Neutrophil (primary cell): ENCODE results near the gene MRAP.

Source experiments
- H3K27ac ChIP-seq: fragments of 200-600 bp; sonication (generic); 2 replicates; pipeline ENCODE4 v1.5.1; 2016; ENCODE audit warnings: mild to moderate bottlenecking, moderate library complexity
- H3K27me3 ChIP-seq: fragments of 200-600 bp; sonication (generic); 2 replicates; pipeline ENCODE4 v1.6.0; 2016; ENCODE audit warnings: mild to moderate bottlenecking
- H3K36me3 ChIP-seq: fragments of 200-600 bp; sonication (generic); 2 replicates; pipeline ENCODE4 v1.5.1; 2017
- H3K4me1 ChIP-seq, 2 experiments: fragments of 200-600 bp in 1 of 2; sonication (generic) in 1 of 2; 1 replicate in 1 of 2; 2 replicates in 1 of 2; pipeline versions ENCODE4 v1.5.1 to v1.6.1; 2013 to 2016; ENCODE audit warnings: low read depth in 1 of 2, low read length in 1 of 2, mild to moderate bottlenecking in 1 of 2, moderate library complexity in 1 of 2; ENCODE audit not compliant: control insufficient read depth in 1 of 2, insufficient read depth in 1 of 2
- H3K4me3 ChIP-seq, 2 experiments: fragments of 200-600 bp in 1 of 2; sonication (generic) in 1 of 2; 1 replicate in 1 of 2; 2 replicates in 1 of 2; pipeline ENCODE4 v1.5.1; 2013 to 2016; ENCODE audit warnings: low read depth in 1 of 2, low read length in 1 of 2, mild to moderate bottlenecking in 1 of 2, moderate library complexity in 1 of 2
- H3K9me3 ChIP-seq: fragments of 200-600 bp; sonication (generic); 2 replicates; pipeline ENCODE4 v1.5.1; 2016
- TF ChIP-seq, protein P1 (sequence below): fragments of 200-600 bp; sonication (generic); IDR thresholded peaks from 2 replicates; pipeline ENCODE4 v1.5.1; 2016; ENCODE audit warnings: antibody characterized with exemption

The MRAP gene

DNA sequence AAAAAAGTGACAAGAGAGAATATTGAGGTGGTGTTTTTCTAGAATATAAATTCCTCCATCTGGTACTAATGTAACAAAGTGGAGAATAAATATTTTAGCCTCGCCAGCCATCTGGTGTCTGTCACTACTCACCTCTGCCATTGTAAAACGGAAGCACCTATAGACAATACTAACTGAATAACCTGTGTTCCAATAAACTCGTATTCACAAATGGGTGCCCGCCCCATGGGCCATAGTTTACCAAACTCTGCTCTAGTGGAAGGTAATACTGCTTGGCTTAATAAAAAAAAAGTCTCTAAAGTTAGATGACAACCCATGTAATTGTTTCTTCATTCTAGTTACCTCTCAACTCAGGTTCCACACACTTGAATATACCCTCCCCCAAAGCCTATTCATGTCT lies 27.9 kb upstream of the MRAP start:
- H3K36me3 ChIP-seq, result peaks cover 53% of the 10 kb centered on the region
- H3K4me1 ChIP-seq, result no peaks in the 10 kb centered on the region
- TF ChIP-seq, protein P1, sequence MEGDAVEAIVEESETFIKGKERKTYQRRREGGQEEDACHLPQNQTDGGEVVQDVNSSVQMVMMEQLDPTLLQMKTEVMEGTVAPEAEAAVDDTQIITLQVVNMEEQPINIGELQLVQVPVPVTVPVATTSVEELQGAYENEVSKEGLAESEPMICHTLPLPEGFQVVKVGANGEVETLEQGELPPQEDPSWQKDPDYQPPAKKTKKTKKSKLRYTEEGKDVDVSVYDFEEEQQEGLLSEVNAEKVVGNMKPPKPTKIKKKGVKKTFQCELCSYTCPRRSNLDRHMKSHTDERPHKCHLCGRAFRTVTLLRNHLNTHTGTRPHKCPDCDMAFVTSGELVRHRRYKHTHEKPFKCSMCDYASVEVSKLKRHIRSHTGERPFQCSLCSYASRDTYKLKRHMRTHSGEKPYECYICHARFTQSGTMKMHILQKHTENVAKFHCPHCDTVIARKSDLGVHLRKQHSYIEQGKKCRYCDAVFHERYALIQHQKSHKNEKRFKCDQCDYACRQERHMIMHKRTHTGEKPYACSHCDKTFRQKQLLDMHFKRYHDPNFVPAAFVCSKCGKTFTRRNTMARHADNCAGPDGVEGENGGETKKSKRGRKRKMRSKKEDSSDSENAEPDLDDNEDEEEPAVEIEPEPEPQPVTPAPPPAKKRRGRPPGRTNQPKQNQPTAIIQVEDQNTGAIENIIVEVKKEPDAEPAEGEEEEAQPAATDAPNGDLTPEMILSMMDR, result no peak

DNA sequence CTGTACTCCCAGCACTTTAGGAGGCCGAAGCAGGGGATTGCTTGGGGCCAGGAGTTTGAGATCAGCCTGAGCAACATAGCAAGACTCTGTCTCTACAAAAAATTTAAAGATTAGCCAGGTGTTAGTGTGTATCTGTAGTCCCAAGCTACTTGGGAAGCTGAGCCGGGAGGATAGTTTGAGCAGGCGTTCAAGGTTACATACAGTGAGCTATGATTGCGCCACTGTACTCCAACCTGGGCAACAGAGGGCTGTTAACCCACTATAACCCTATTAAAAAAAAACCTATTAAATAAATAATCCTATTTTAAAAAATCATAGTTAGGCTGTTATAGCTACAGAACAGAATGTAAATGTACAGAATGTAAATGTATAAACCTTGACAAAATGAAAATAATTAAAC lies 22.0 kb upstream of the MRAP start:
- H3K4me3 ChIP-seq, result no peak overlapping the region
- peaks cover 19% of the 10 kb centered on the region for H3K36me3 ChIP-seq
- no peak overlapping the region for H3K27ac ChIP-seq
- H3K27me3 ChIP-seq, result no peaks in the 10 kb centered on the region
- peaks cover 14 to 16% of the 10 kb centered on the region in 2 experiments for H3K4me1 ChIP-seq
- H3K9me3 ChIP-seq, result no peaks in the 10 kb centered on the region
- TF ChIP-seq, protein P1, result no peak

More for the DNA sequence above, 27.9 kb upstream of the MRAP start:
- Histone ChIP-seq H3K9me3 (no peaks in the 10 kb centered on the region), H3K27ac (no peak overlapping the region), H3K27me3 (no peaks in the 10 kb centered on the region), H3K4me3 (no peak overlapping the region)

DNA sequence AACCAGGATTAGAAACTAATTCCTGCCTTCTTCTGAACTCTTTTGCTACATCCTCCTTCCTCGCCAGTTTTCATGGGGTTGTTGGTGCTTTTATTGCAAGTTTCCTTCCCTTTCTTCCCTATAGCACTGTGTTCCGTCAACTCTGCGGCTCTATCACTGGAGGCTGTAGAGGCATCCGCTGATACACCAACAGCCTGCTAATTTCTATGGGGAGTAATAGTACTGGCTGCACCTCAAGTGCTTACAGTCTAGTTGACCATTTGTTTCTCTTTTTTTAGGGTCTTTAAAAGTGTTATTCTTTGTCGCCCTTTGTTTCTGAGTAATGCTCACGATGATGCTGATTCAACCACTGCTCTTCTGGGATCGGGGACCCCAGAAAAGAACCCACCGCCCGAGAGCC lies 20.6 kb upstream of the MRAP start:
- peaks cover 14 to 16% of the 10 kb centered on the region in 2 experiments for H3K4me1 ChIP-seq
- H3K36me3 ChIP-seq, result peaks cover 8% of the 10 kb centered on the region
- H3K27me3 ChIP-seq, result no peaks in the 10 kb centered on the region
- H3K27ac ChIP-seq, result peak overlapping the region; percentile 62
- peaks cover 4% of the 10 kb centered on the region for H3K9me3 ChIP-seq
- TF ChIP-seq, protein P1, result no peak
- peak overlapping the region; percentile 81 to 82 for H3K4me3 ChIP-seq

DNA sequence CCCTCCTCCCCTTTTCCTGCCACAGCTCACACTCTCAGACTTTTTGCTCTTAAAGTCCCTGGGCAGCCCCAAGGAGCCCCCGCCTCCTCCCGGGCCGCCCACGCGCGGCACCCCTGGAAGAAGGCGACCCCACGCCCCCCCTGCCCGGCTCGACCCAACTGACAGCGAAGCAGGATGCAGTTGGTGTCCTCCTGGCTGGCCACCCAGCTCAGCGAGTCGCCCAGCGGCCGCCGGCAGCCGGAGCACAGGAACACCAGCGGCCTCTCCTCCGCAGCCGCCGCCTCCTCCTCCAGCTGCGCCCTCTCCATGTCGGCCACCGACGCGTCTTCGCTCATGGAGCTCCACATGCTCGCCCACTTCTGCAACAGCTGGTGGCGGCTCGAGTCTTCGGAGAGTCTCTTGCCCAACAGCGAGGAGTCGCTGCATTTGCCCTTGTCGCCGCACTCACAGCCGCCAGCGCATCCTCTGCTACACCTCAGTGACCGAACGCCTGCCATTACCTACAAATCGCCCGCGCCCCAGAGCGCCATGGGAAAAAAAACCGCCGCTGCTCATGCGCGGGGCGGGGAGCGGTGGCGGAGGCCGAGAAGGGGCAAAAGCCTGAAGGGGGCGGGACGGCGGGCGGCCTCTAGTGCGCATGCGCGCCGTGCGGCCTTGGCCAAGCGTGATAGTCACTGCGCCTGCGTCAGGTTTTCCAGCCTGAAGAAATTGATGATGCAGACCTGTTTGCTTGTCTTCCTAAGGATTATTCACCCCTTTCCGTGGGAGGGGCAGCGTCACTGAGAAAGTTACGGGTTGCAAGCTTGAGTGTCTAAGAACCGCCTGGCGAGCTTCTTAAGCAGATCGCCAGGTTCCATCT lies 19.9 kb upstream of the MRAP start, which contains the start of gene MIS18A:
TSS of gene MIS18A (minus strand) at position 532 of the 859 bp plus-strand sequence. CDS start at position 497, 35 bp downstream.
- peaks cover 1% of the 10 kb centered on the region for H3K36me3 ChIP-seq
- H3K27ac ChIP-seq, result peak within 1 kb of the TSS; percentile 62
- peaks cover 14 to 16% of the 10 kb centered on the region in 2 experiments for H3K4me1 ChIP-seq
- TF ChIP-seq, protein P1, result peak; percentile 28
- no peaks in the 10 kb centered on the region for H3K27me3 ChIP-seq
- H3K4me3 ChIP-seq, result peak within 1 kb of the TSS; percentile 81 to 82
- peaks cover 8% of the 10 kb centered on the region for H3K9me3 ChIP-seq

DNA sequence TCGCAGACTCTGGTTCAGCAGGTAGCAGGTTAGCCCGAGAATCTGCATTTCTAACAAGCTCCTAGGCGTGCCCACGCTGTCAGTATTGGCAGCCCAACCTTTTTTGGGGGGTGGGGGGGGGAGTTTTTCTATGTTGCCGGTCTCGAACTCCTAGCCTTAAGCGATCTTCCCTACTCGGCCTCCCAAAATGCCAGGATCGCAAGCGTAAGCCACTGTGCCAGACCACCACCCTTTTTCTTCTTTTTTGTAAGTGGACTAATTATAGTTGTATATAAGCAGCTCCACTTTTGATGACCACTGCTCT lies 19.3 kb upstream of the MRAP start:
- TF ChIP-seq, protein P1, result no peak
- Histone ChIP-seq H3K27me3 (no peaks in the 10 kb centered on the region), H3K27ac (peak overlapping the region; percentile 62), H3K4me3 (peak overlapping the region; percentile 81 to 82), H3K4me1 (peaks cover 14 to 16% of the 10 kb centered on the region in 2 experiments), H3K9me3 (peaks cover 8% of the 10 kb centered on the region), H3K36me3 (no peaks in the 10 kb centered on the region)
